Caco-2 (cell line): Measurements from ENCODE around the gene SNAI3. TPM values are rescaled to one million over a fixed set of nuclear protein-coding genes. Genes with fewer than 3 reads are reported as not detected.

Experiments used
- BruUV-seq: library from RNA; stranded (reverse); fragments of 400-500 nt; replicated peaks from 2 replicates; lab custom pipeline; 2021; lab: Mats Ljungman, UMichigan
- CTCF ChIA-PET: fragments of 300-600 bp; sonication (Branson Sonifier 250); formaldehyde crosslinking; loops from one replicate; lab custom pipeline; 2022; ENCODE audit warnings: antibody characterized with exemption; lab: Charles Lee
- POLR2A ChIA-PET: fragments of 300-600 bp; sonication (Branson Sonifier 250); formaldehyde crosslinking; loops from one replicate; lab custom pipeline; 2022; ENCODE audit warnings: antibody characterized with exemption; lab: Charles Lee
- DNase-seq, 2 experiments: peaks; one replicate each; pipeline versions ENCODE4 v3.0.0 to v3.0.0-alpha.2; 2020 to 2022
- H3K27me3 ChIP-seq: replicated peaks from 2 replicates; pipeline ENCODE4 v1.6.0; 2011; ENCODE audit warnings: low read length; ENCODE audit not compliant: control insufficient read depth, insufficient read depth
- H3K36me3 ChIP-seq: 2 replicates; pipeline ENCODE4 v1.5.1; 2011; ENCODE audit warnings: low read length; ENCODE audit not compliant: control insufficient read depth, insufficient read depth
- H3K4me1 ChIP-seq: fragments of 250-450 bp; sonication (Bioruptor Pico); 2 replicates; pipeline ENCODE4 v1.5.1; 2020; ENCODE audit warnings: mild to moderate bottlenecking
- H3K4me3 ChIP-seq: 2 replicates; pipeline ENCODE4 v1.5.1; 2011; ENCODE audit warnings: low read depth, mild to moderate bottlenecking, control low read depth, low read length
- H3K9me3 ChIP-seq: fragments of 250-450 bp; sonication (Bioruptor Pico); 2 replicates; pipeline ENCODE4 v1.5.1; 2020; ENCODE audit warnings: mild to moderate bottlenecking, moderate library complexity
- H3K27ac Mint-ChIP-seq: one replicate; pipeline ENCODE4 v1.8.0; 2022; ENCODE audit warnings: mixed read lengths; ENCODE audit not compliant: unreplicated experiment
- H3K27me3 Mint-ChIP-seq: one replicate; pipeline ENCODE4 v1.8.0; 2022; ENCODE audit warnings: mixed read lengths; ENCODE audit not compliant: insufficient read depth, unreplicated experiment
- H3K36me3 Mint-ChIP-seq: one replicate; pipeline ENCODE4 v1.8.0; 2022; ENCODE audit warnings: mild to moderate bottlenecking, mixed read lengths; ENCODE audit not compliant: insufficient read depth, unreplicated experiment
- H3K4me1 Mint-ChIP-seq: one replicate; pipeline ENCODE4 v1.8.0; 2022; ENCODE audit warnings: low read depth, mixed read lengths; ENCODE audit not compliant: unreplicated experiment
- H3K4me3 Mint-ChIP-seq: one replicate; pipeline ENCODE4 v1.8.0; 2022; ENCODE audit warnings: mild to moderate bottlenecking, moderate library complexity, mixed read lengths; ENCODE audit not compliant: unreplicated experiment
- H3K9me3 Mint-ChIP-seq: one replicate; pipeline ENCODE4 v1.8.0; 2022; ENCODE audit warnings: mixed read lengths; ENCODE audit not compliant: unreplicated experiment
- intact Hi-C: fragments of 100-400 bp; cut with micrococcal nuclease; formaldehyde crosslinking; loops from one replicate; pipeline ENCODE4 v1.10.0; 2022; ENCODE audit not compliant: unreplicated experiment
- total RNA-seq: library from RNA; stranded (reverse); gene quantifications from 2 replicates; pipeline ENCODE4 v1.2.3, GENCODE V29; 2022
- TF ChIP-seq, protein P1 (sequence below), 2 experiments: fragments of 200-600 bp in 1 of 2; IDR thresholded peaks; 1 replicate in 1 of 2; 2 replicates in 1 of 2; pipeline versions ENCODE4 v1.5.1 to v1.8.0; 2011 to 2022; ENCODE audit warnings: antibody characterized with exemption in 1 of 2, control low read depth in 1 of 2, inconsistent platforms in 1 of 2, low read depth in 1 of 2, low read length in 1 of 2, mild to moderate bottlenecking in 1 of 2, moderate library complexity in 1 of 2; ENCODE audit not compliant: insufficient read depth in 1 of 2, severe bottlenecking in 1 of 2, unreplicated experiment in 1 of 2

The SNAI3 gene
- total RNA-seq, 1 experiment from 2014 or later, result 3.5 TPM

DNA sequence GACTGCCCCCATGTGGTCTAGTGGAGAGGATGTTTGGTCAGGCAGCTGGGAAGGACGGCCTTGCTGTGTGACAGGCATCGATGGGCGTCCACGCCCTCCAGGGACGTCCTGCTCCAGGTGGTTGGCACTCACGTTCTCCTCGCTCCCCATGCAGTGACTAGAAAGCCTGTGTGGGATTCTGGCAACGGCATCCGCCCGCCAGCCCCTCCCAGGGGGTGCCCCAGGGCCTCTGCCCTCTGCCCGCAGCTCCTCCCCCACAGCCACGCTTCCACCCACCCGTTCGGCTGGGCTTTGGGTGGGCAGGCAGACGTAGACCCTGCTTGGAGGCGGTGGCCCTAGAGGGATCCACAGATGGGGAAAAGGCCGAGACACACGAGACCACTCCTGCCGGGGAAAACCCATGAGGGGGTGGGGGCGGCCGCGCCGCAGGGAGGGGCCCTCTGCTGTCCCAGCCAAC is 52.6 kb downstream of the SNAI3 start:
- no peaks in the 10 kb centered on the region for H3K27me3 ChIP-seq
- H3K4me1 ChIP-seq, result peaks cover 3% of the 10 kb centered on the region; the same call in 1 of the 2 replicates
- H3K9me3 Mint-ChIP-seq, result no peaks in the 10 kb centered on the region
- peaks cover 4% of the 10 kb centered on the region; the same call in 1 of the 2 replicates for H3K36me3 ChIP-seq
- H3K9me3 ChIP-seq, result no peaks in the 10 kb centered on the region
- TF ChIP-seq, protein P1, sequence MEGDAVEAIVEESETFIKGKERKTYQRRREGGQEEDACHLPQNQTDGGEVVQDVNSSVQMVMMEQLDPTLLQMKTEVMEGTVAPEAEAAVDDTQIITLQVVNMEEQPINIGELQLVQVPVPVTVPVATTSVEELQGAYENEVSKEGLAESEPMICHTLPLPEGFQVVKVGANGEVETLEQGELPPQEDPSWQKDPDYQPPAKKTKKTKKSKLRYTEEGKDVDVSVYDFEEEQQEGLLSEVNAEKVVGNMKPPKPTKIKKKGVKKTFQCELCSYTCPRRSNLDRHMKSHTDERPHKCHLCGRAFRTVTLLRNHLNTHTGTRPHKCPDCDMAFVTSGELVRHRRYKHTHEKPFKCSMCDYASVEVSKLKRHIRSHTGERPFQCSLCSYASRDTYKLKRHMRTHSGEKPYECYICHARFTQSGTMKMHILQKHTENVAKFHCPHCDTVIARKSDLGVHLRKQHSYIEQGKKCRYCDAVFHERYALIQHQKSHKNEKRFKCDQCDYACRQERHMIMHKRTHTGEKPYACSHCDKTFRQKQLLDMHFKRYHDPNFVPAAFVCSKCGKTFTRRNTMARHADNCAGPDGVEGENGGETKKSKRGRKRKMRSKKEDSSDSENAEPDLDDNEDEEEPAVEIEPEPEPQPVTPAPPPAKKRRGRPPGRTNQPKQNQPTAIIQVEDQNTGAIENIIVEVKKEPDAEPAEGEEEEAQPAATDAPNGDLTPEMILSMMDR (IDR thresholded peaks at IDR 0.05; ENCODE audit: insufficient read depth in 1 of 2, low read depth in 1 of 2, low read length in 1 of 2, severe bottlenecking in 1 of 2, unreplicated experiment in 1 of 2), result peak in 1 of 2 experiments; percentile 29
- H3K36me3 Mint-ChIP-seq, result peaks cover 89% of the 10 kb centered on the region
- no peak overlapping the region for H3K27ac Mint-ChIP-seq
- no TSS peak for BruUV-seq
- POLR2A ChIA-PET, result interaction anchor here (1.3 kb wide), 1 partner anchor 63 kb away, joined by 3 read pairs; the partner anchor contains the start of gene ZC3H18
- intact Hi-C loops, result no loop called here
- CTCF ChIA-PET, result interaction anchor here (0.7 to 1.3 kb wide), 3 partner anchors 15 to 165 kb away, joined by 3 to 6 read pairs (median 5); no protein-coding TSS in a partner anchor
- no peak overlapping the region for H3K4me3 ChIP-seq
- peak; percentile 54 to 69 for DNase-seq
- H3K4me3 Mint-ChIP-seq, result no peak overlapping the region
- H3K4me1 Mint-ChIP-seq, result no peaks in the 10 kb centered on the region
- no peaks in the 10 kb centered on the region for H3K27me3 Mint-ChIP-seq

GRCh38 chr16:88632587-88632930 is 53.7 kb downstream of the SNAI3 start:
- intact Hi-C loops, result no loop called here
- TF ChIP-seq, protein P1 (IDR thresholded peaks at IDR 0.05; ENCODE audit: insufficient read depth in 1 of 2, low read depth in 1 of 2, low read length in 1 of 2, severe bottlenecking in 1 of 2, unreplicated experiment in 1 of 2), result no peak
- H3K4me3 Mint-ChIP-seq, result no peak overlapping the region
- BruUV-seq, result no TSS peak
- H3K27me3 Mint-ChIP-seq, result no peaks in the 10 kb centered on the region
- no peaks in the 10 kb centered on the region for H3K9me3 Mint-ChIP-seq
- H3K36me3 Mint-ChIP-seq, result peaks cover 89% of the 10 kb centered on the region
- no peaks in the 10 kb centered on the region for H3K4me1 Mint-ChIP-seq
- ChIA-PET CTCF (interaction anchor here (0.7 to 1.3 kb wide), 3 partner anchors 16 to 121 kb away, joined by 3 to 5 read pairs (median 3); no protein-coding TSS in a partner anchor), POLR2A (interaction anchor here (1.3 kb wide), 1 partner anchor 62 kb away, joined by 3 read pairs; the partner anchor contains the start of gene ZC3H18)
- Histone ChIP-seq H3K9me3 (no peaks in the 10 kb centered on the region), H3K4me1 (no peaks in the 10 kb centered on the region), H3K4me3 (no peak overlapping the region), H3K27me3 (no peaks in the 10 kb centered on the region), H3K36me3 (peaks cover 4% of the 10 kb centered on the region; the same call in 1 of the 2 replicates)
- H3K27ac Mint-ChIP-seq, result no peak overlapping the region
- DNase-seq, result no peak

GRCh38 chr16:88631920-88632586 is 54.3 kb downstream of the SNAI3 start:
- Histone ChIP-seq H3K36me3 (peaks cover 4% of the 10 kb centered on the region; the same call in 1 of the 2 replicates), H3K4me1 (no peaks in the 10 kb centered on the region), H3K4me3 (no peak overlapping the region), H3K27me3 (no peaks in the 10 kb centered on the region), H3K9me3 (no peaks in the 10 kb centered on the region)
- no peak for DNase-seq
- no TSS peak for BruUV-seq
- H3K4me1 Mint-ChIP-seq, result no peaks in the 10 kb centered on the region
- ChIA-PET POLR2A (interaction anchor here (1.3 kb wide), 1 partner anchor 62 kb away, joined by 3 read pairs; the partner anchor contains the start of gene ZC3H18), CTCF (interaction anchor here (0.5 kb wide), 1 partner anchor 8 kb away, joined by 3 read pairs; no protein-coding TSS in a partner anchor)
- H3K36me3 Mint-ChIP-seq, result peaks cover 89% of the 10 kb centered on the region
- TF ChIP-seq, protein P1 (IDR thresholded peaks at IDR 0.05; ENCODE audit: insufficient read depth in 1 of 2, low read depth in 1 of 2, low read length in 1 of 2, severe bottlenecking in 1 of 2, unreplicated experiment in 1 of 2), result no peak
- no peak overlapping the region for H3K27ac Mint-ChIP-seq
- intact Hi-C loops, result no loop called here
- H3K27me3 Mint-ChIP-seq, result no peaks in the 10 kb centered on the region
- no peak overlapping the region for H3K4me3 Mint-ChIP-seq
- H3K9me3 Mint-ChIP-seq, result no peaks in the 10 kb centered on the region
